Effector memory CD4-positive, alpha-beta T cell (primary cell): ENCODE measurements around the gene MFAP5.

Experiments used
- DNase-seq, 3 donors: peaks; one replicate each; pipeline ENCODE4 v3.0.0-alpha.2; 2020
- H3K27ac ChIP-seq: 2 replicates; pipeline ENCODE4 v1.7.0; 2013; ENCODE audit warnings: mild to moderate bottlenecking, low read length, moderate library complexity; ENCODE audit not compliant: insufficient read depth, poor library complexity, severe bottlenecking
- H3K27me3 ChIP-seq: replicated peaks from 2 replicates; pipeline ENCODE4 v1.7.0; 2013; ENCODE audit warnings: mild to moderate bottlenecking, low read length; ENCODE audit not compliant: insufficient read depth, control insufficient read depth, poor library complexity, severe bottlenecking
- H3K36me3 ChIP-seq: 2 replicates; pipeline ENCODE4 v1.7.0; 2013; ENCODE audit warnings: mild to moderate bottlenecking, low read length, moderate library complexity; ENCODE audit not compliant: control insufficient read depth, insufficient read depth
- H3K4me1 ChIP-seq: 2 replicates; pipeline ENCODE4 v1.7.0; 2013; ENCODE audit warnings: low read length, mild to moderate bottlenecking; ENCODE audit not compliant: control insufficient read depth, insufficient read depth, poor library complexity, severe bottlenecking
- H3K4me3 ChIP-seq: 2 replicates; pipeline ENCODE4 v1.7.0; 2013; ENCODE audit warnings: low read length, low read depth, mild to moderate bottlenecking; ENCODE audit not compliant: insufficient read depth, poor library complexity, severe bottlenecking
- H3K9me3 ChIP-seq: 2 replicates; pipeline ENCODE4 v1.7.0; 2013; ENCODE audit warnings: mild to moderate bottlenecking, low read length, moderate library complexity; ENCODE audit not compliant: control insufficient read depth

The MFAP5 gene

DNA sequence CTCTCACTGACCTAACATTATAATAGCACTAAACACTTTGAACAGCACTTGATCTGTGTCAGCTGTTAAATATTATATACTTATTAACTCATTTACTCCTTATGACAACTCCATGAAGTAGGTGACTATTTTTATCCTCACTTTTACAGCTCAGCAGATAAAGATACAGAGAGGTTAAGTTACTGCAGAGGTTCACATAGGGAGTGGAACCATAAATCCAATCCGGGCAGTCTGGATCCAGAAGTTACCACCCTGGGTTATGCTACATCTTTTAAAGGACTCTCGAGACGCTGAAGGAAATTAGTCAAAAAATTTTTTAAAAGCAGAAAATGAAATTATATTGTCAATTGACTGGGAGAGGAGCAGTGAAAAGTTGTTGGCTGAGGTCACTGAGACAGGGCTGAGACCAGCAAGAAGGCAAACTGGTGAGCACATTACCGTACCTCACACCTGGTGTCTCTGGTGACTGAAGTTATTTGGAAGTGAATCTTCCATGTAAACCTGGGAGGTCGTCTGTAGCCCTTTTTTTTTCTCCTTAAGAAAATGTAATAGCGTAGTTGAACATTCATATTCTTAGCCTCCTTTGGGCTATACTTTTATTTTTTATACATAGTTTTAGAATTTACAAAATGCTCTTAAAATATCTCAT, 33.9 kb upstream of the MFAP5 start:
- no peak for DNase-seq
- peaks cover 5% of the 10 kb centered on the region for H3K4me1 ChIP-seq
- H3K27me3 ChIP-seq = no peaks in the 10 kb centered on the region
- H3K36me3 ChIP-seq = no peaks in the 10 kb centered on the region
- H3K27ac ChIP-seq = peak overlapping the region; percentile 69
- peak overlapping the region; percentile 85 for H3K4me3 ChIP-seq
- H3K9me3 ChIP-seq = no peaks in the 10 kb centered on the region

DNA sequence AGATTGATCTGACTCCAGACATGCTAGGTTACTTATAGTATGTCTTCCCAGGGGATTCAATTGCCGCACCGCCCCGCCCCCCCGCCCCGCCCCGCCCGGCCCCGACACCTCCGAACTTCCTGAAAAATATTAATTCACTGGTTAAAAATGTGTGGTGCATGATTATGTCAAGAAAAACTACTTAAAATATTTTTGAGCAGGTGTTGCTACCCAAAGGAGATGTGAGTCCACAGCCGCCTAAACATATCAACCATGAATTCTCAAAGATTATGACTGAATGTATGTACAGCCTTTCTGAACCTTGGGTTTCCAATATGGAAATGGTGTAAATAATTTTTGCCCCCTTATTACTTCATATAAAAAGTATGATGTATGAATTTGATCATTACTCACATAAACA, 32.5 kb upstream of the MFAP5 start:
- Histone ChIP-seq H3K27me3 (no peaks in the 10 kb centered on the region), H3K27ac (no peak overlapping the region), H3K36me3 (no peaks in the 10 kb centered on the region), H3K4me1 (peaks cover 5% of the 10 kb centered on the region), H3K9me3 (no peaks in the 10 kb centered on the region), H3K4me3 (no peak overlapping the region)
- DNase-seq = no peak

DNA sequence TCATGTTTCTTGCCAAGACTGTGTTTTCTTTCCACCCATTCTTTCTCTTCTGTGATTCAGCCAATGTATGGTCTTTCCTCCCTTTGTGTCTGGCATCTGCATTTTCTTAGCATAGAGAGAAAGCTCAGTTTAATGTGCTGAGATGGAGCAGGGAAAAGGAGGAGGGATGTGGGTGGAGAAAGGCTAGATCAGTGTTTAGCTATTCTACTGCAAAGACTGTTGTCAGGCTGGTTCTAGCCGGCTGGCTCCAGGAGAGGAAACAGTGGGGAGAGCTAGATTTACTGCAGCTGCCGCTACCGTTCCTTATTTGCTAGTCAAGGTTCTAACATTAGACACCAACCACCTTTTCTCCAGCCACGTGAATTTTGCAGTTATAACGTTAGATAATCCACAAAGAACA, 29.9 kb upstream of the MFAP5 start:
- no peaks in the 10 kb centered on the region for H3K9me3 ChIP-seq
- no peaks in the 10 kb centered on the region for H3K36me3 ChIP-seq
- no peak for DNase-seq
- H3K4me1 ChIP-seq = peaks cover 10% of the 10 kb centered on the region
- H3K27me3 ChIP-seq = no peaks in the 10 kb centered on the region
- H3K4me3 ChIP-seq = no peak overlapping the region
- H3K27ac ChIP-seq = no peak overlapping the region

DNA sequence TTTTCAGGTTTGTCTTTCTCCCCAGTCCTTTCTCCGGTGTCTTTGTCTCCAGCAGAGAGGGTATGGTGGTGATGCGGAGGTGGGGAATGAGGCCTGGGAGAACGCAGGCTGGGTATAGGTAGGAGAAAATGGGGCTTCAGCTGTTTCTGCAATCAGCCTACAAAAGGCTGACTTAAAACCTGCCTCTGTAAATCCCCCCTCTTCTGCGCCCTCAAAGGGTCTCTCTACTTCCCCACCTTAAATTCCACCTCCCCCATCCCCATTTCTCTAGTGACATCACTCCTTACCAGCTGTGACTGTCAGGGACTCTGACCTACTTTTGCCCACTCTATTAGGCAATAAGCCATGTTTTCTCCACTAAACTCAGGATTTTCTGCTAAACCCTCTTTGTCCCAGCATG, 27.1 kb upstream of the MFAP5 start:
- no peak for DNase-seq
- Histone ChIP-seq H3K4me3 (no peak overlapping the region), H3K27ac (no peak overlapping the region), H3K4me1 (peaks cover 5% of the 10 kb centered on the region), H3K27me3 (no peaks in the 10 kb centered on the region), H3K9me3 (no peaks in the 10 kb centered on the region), H3K36me3 (no peaks in the 10 kb centered on the region)

DNA sequence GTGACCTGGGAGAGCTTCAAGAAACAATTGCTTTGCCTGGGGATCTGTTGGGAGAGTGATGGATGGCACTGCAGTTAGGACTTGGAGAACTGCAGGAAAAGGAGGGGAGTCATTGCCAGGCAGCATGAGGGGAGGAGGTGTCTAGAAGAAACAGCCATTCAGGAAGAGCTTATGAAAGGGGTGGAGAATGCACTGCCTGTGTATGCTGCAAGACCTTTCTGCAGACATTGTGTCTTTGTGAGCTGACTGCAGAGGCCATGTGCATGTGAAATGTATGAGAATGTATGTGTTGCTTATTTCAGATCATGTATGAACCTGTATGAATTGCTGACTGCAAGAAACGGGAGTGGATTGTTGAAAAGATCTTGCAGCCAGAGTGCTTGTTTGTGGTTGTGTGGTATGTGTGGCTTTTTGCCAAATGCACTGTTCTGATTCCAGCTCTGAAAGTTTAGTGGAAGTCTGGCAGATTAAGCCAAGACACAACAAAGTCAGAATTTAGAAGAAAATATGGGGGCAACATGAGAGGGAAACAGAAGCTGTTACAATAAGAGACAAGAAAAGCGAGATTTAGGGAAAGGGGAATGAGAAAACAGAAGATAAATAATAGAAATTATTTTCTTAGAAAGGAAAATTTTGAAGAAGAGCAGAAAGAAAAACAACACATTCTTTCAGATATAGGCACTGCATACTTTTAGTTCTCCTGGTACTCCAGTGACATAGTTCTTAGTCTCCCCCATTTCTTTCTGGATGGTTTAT, 25.4 kb upstream of the MFAP5 start:
- peaks cover 5% of the 10 kb centered on the region for H3K4me1 ChIP-seq
- no peak overlapping the region for H3K27ac ChIP-seq
- no peaks in the 10 kb centered on the region for H3K9me3 ChIP-seq
- no peaks in the 10 kb centered on the region for H3K27me3 ChIP-seq
- H3K4me3 ChIP-seq = no peak overlapping the region
- no peaks in the 10 kb centered on the region for H3K36me3 ChIP-seq
- no peak for DNase-seq

- H3K36me3 ChIP-seq = no peaks in the 10 kb centered on the region
- H3K9me3 ChIP-seq = no peaks in the 10 kb centered on the region
- DNase-seq = no peak
- peaks cover 10% of the 10 kb centered on the region for H3K4me1 ChIP-seq
- no peaks in the 10 kb centered on the region for H3K27me3 ChIP-seq
- H3K4me3 ChIP-seq = no peak overlapping the region
- H3K27ac ChIP-seq = no peak overlapping the region
Measured at GRCh38 chr12:8685051-8685450, 22.4 kb upstream of the MFAP5 start.

DNA sequence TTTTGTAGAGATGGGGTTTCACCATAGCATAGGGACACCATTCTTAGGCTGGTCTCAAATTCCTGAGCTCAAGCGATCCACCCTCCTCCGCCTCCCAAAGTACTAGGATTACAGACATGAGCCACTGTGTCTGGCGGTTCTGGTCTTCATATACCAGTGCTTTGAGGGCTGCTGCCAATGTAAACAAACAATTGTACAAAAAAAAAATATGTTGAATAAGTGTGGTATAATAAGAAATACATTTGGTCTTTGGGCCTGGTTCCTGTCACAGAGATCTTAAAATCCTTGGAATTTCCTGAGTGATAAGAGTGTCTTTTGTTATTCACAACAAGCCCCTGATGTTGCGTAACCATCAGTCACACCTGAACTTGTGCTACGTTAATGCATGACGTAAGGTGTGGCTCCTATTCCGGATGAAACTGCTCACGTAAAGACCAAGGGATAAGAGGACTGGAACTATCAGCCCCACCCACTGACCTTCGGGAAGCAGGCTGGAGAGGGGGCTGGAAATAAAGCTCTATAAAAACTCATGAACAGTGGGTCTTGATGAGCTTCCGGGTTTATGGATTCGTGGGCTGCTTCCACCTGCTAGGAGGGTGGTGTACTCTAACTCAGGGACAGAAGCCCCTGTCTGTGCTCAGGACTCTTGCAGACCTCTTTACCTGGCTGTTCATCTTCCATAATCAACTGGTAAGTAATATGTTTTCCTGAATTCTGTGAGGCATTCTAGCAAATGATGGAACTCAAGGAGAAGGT, 18.7 kb upstream of the MFAP5 start:
- Histone ChIP-seq H3K36me3 (no peaks in the 10 kb centered on the region), H3K9me3 (no peaks in the 10 kb centered on the region), H3K4me1 (peaks cover 5% of the 10 kb centered on the region), H3K4me3 (no peak overlapping the region), H3K27ac (no peak overlapping the region), H3K27me3 (no peaks in the 10 kb centered on the region)
- no peak for DNase-seq

DNA sequence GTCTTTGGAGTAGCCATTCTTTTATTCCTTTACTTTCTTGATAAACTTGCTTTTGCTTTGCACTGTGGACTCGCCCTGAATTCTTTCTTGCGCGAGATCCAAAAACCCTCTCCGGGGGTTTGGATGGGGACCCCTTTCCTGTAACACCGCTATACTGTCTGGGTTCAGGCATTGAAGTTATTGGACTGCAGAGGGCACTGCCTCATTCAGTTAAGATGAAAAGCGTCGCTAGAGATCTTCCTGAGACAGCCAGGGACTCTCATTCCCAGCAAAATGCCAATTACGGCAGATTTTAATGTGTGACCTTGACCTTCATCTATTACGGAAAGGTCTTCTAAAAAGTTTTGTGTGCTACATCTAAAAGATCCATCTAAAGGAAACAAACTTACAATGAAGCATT, 17.9 kb upstream of the MFAP5 start:
- no peak overlapping the region for H3K4me3 ChIP-seq
- DNase-seq = no peak
- no peak overlapping the region for H3K27ac ChIP-seq
- H3K9me3 ChIP-seq = no peaks in the 10 kb centered on the region
- H3K4me1 ChIP-seq = peaks cover 5% of the 10 kb centered on the region
- no peaks in the 10 kb centered on the region for H3K27me3 ChIP-seq
- H3K36me3 ChIP-seq = no peaks in the 10 kb centered on the region

DNA sequence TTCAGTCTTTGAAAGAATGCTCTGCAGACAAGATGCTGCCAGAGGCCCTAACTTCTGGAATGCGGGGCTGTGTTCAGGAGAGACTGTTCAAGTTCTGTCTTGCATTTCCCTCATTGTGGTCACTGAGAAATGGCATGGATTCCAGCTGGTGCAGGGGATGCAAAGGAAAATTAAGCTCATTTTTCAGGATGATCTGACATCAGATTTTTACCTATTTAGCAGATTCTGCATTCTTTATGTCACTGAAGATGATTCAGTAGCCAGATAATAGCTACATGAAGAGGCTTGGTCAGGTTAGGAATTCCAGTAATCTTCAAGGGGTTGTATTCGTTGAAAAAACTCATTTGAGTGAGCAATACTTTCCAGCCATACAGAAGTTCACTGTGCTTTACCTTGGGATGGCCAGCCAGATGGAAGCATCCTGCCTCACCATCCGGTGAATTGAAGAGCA, 16.1 kb upstream of the MFAP5 start:
- DNase-seq = no peak
- no peak overlapping the region for H3K4me3 ChIP-seq
- H3K9me3 ChIP-seq = no peaks in the 10 kb centered on the region
- H3K4me1 ChIP-seq = peaks cover 5% of the 10 kb centered on the region
- H3K27ac ChIP-seq = no peak overlapping the region
- H3K27me3 ChIP-seq = no peaks in the 10 kb centered on the region
- no peaks in the 10 kb centered on the region for H3K36me3 ChIP-seq

GRCh38 chr12:8677362-8677761, 14.7 kb upstream of the MFAP5 start:
- no peaks in the 10 kb centered on the region for H3K36me3 ChIP-seq
- H3K27ac ChIP-seq = no peak overlapping the region
- peaks cover 5% of the 10 kb centered on the region for H3K4me1 ChIP-seq
- H3K9me3 ChIP-seq = no peaks in the 10 kb centered on the region
- H3K4me3 ChIP-seq = no peak overlapping the region
- DNase-seq = no peak
- H3K27me3 ChIP-seq = no peaks in the 10 kb centered on the region
